ENCODE measurements around the gene GNAT1.
A peak's percentile ranks its signal among the peaks of the same experiment; 100 is the strongest.

The GNAT1 gene

GRCh38 chr3:50174947-50175524, 16.4 kb upstream of the GNAT1 start:
- FAIRE-seq (no peak), DNase-seq (ENCODE audit: low spot score) (no peak)

GRCh38 chr3:50177346-50177745, 14.1 kb upstream of the GNAT1 start:
- no peak for FAIRE-seq

GRCh38 chr3:50179710-50180109, 11.7 kb upstream of the GNAT1 start:
- DNase-seq (ENCODE audit: low spot score) = no peak
- no peak for FAIRE-seq

More at GRCh38 chr3:50177346-50177745, 14.1 kb upstream of the GNAT1 start:
- DNase-seq (ENCODE audit: low spot score) = no peak

GRCh38 chr3:50181985-50182384, 9.4 kb upstream of the GNAT1 start:
- DNase-seq (ENCODE audit: low spot score) (no peak), FAIRE-seq (no peak)

- FAIRE-seq (no peak), DNase-seq (ENCODE audit: low spot score) (no peak)
Measured at GRCh38 chr3:50182533-50183099, 8.8 kb upstream of the GNAT1 start.

GRCh38 chr3:50183755-50184154, 7.7 kb upstream of the GNAT1 start:
- FAIRE-seq (no peak), DNase-seq (ENCODE audit: low spot score) (no peak)

GRCh38 chr3:50184242-50184978, 7.0 kb upstream of the GNAT1 start:
- no peak for FAIRE-seq
- DNase-seq (ENCODE audit: low spot score) = no peak

GRCh38 chr3:50185230-50185629, 6.2 kb upstream of the GNAT1 start:
- no peak for FAIRE-seq

GRCh38 chr3:50186096-50186495, 5.3 kb upstream of the GNAT1 start:
- DNase-seq (ENCODE audit: low spot score) (no peak), FAIRE-seq (no peak)

More at GRCh38 chr3:50185230-50185629, 6.2 kb upstream of the GNAT1 start:
- DNase-seq (ENCODE audit: low spot score) = no peak

GRCh38 chr3:50187750-50188149, 3.7 kb upstream of the GNAT1 start:
- FAIRE-seq (no peak), DNase-seq (ENCODE audit: low spot score) (no peak)

GRCh38 chr3:50189274-50189673, 2.1 kb upstream of the GNAT1 start:
- DNase-seq (ENCODE audit: low spot score) = peak; percentile 71
- FAIRE-seq = no peak

GRCh38 chr3:50189989-50190388, 1.4 kb upstream of the GNAT1 start:
- DNase-seq (ENCODE audit: low spot score) = no peak
- no peak for FAIRE-seq

GRCh38 chr3:50192124-50192523, 714 bp downstream of the GNAT1 start:
- DNase-seq (ENCODE audit: low spot score) (no peak), FAIRE-seq (no peak)

- FAIRE-seq (no peak), DNase-seq (ENCODE audit: low spot score) (peak; percentile 17)
Measured at GRCh38 chr3:50192689-50193141, 1.3 kb downstream of the GNAT1 start.

- FAIRE-seq (no peak), DNase-seq (ENCODE audit: low spot score) (no peak)
Measured at GRCh38 chr3:50193286-50193685, 1.9 kb downstream of the GNAT1 start.

GRCh38 chr3:50193746-50194127, 2.3 kb downstream of the GNAT1 start:
- no peak for DNase-seq (ENCODE audit: low spot score)
- FAIRE-seq = no peak

- no peak for FAIRE-seq
- no peak for DNase-seq (ENCODE audit: low spot score)
Measured at GRCh38 chr3:50194128-50194902, 2.9 kb downstream of the GNAT1 start.

- no peak for DNase-seq (ENCODE audit: low spot score)
- no peak for FAIRE-seq
Measured at GRCh38 chr3:50194903-50195500, 3.6 kb downstream of the GNAT1 start.

GRCh38 chr3:50195501-50196252, 4.3 kb downstream of the GNAT1 start:
- no peak for DNase-seq (ENCODE audit: low spot score)
- FAIRE-seq = no peak

GRCh38 chr3:50196253-50196801, 4.9 kb downstream of the GNAT1 start:
- FAIRE-seq = no peak

More at GRCh38 chr3:50196253-50196801, 4.9 kb downstream of the GNAT1 start:
- DNase-seq (ENCODE audit: low spot score) = no peak
